GM12892 (cell line): ENCODE results near the gene CELF2.

Source experiments
- POLR2A ChIP-seq: IDR thresholded peaks from 2 replicates; pipeline ENCODE4 v1.6.1; 2011; ENCODE audit warnings: low read depth, low read length, control low read depth
- POLR2AphosphoS5 ChIP-seq: IDR thresholded peaks from 2 replicates; pipeline ENCODE4 v1.6.1; 2011; ENCODE audit warnings: low read depth, low read length, control low read depth
- TAF1 ChIP-seq: IDR thresholded peaks from 2 replicates; pipeline ENCODE4 v1.6.1; 2011; ENCODE audit warnings: low read depth, mild to moderate bottlenecking, control low read depth, low read length, borderline replicate concordance

DNA sequence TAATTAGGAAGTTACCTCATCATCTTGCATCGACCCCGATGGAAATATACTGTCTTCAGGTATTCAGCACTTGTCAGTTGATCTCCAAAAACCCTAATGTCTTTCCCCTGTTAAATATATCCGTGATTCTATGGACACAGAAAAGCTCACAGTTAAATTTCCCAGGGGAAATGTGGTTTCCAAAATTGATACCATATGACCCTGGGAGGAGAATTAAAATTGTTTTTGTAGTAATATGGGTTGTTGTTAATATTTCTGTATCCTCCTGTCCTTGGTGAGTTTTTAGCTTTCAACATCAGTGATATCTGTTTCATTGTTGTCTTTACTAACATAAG is 132.1 kb downstream of the CELF2 start:
- TF ChIP-seq POLR2A (no peak), POLR2AphosphoS5 (no peak), TAF1 (no peak)
